HepG2 (cell line): ENCODE measurements around the gene CHIC2. TPM values are rescaled to one million over a fixed set of nuclear protein-coding genes. Genes with fewer than 3 reads are reported as not detected.

Experiments used
- ADNP ChIP-seq: sonication (generic); formaldehyde crosslinking; IDR thresholded peaks from 2 replicates; pipeline ENCODE4 v1.4.0; 2020; ENCODE audit warnings: missing genetic modification reagents
- CHD2 ChIP-seq: IDR thresholded peaks from 2 replicates; pipeline ENCODE4 v1.6.1; 2011; ENCODE audit warnings: low read depth, low read length, improper control_type of control experiment
- ELF1 ChIP-seq: sonication (generic); formaldehyde crosslinking; IDR thresholded peaks from 2 replicates; pipeline ENCODE4 v1.4.0; 2020; ENCODE audit warnings: missing genetic modification reagents
- HES4 ChIP-seq: sonication (generic); formaldehyde crosslinking; IDR thresholded peaks from 2 replicates; pipeline ENCODE4 v1.9.0; 2021; ENCODE audit warnings: mild to moderate bottlenecking, missing genetic modification reagents, borderline replicate concordance
- HOXA7 ChIP-seq: sonication (generic); formaldehyde crosslinking; IDR thresholded peaks from 2 replicates; pipeline ENCODE4 v1.8.1; 2022; ENCODE audit warnings: mild to moderate bottlenecking, missing genetic modification reagents, moderate library complexity
- KDM5B ChIP-seq: sonication (generic); formaldehyde crosslinking; IDR thresholded peaks from 2 replicates; pipeline ENCODE4 v1.4.0; 2020; ENCODE audit warnings: missing genetic modification reagents, mild to moderate bottlenecking, borderline replicate concordance
- MEIS2 ChIP-seq: sonication (generic); formaldehyde crosslinking; IDR thresholded peaks from 2 replicates; pipeline ENCODE4 v1.9.0; 2021; ENCODE audit warnings: mild to moderate bottlenecking, missing genetic modification reagents
- MIER3 ChIP-seq: IDR thresholded peaks from 2 replicates; pipeline ENCODE4 v1.6.1; 2016; ENCODE audit warnings: missing compliant biosample characterization, borderline replicate concordance
- SOX5 ChIP-seq: IDR thresholded peaks from 2 replicates; pipeline ENCODE4 v1.6.1; 2016; ENCODE audit warnings: borderline replicate concordance
- ZNF17 ChIP-seq: sonication (generic); formaldehyde crosslinking; IDR thresholded peaks from 2 replicates; pipeline ENCODE4 v1.5.0; 2020; ENCODE audit warnings: mild to moderate bottlenecking, missing genetic modification reagents
- ZNF224 ChIP-seq: sonication (generic); formaldehyde crosslinking; IDR thresholded peaks from 2 replicates; pipeline ENCODE4 v1.5.0; 2020; ENCODE audit warnings: mild to moderate bottlenecking, missing genetic modification reagents
- ZNF296 ChIP-seq: sonication (generic); formaldehyde crosslinking; conservative IDR thresholded peaks from 2 replicates; pipeline ENCODE4 v1.5.0; 2020; ENCODE audit warnings: mild to moderate bottlenecking, missing genetic modification reagents
- ZNF784 ChIP-seq: sonication (generic); formaldehyde crosslinking; IDR thresholded peaks from 2 replicates; pipeline ENCODE4 v1.5.1; 2020; ENCODE audit warnings: missing genetic modification reagents, mild to moderate bottlenecking, borderline replicate concordance
- polyA plus RNA-seq, 8 experiments: library from polyadenylated mRNA; depleted of rRNA in 3 of 8; stranded (reverse) in 7 of 8; unstranded in 1 of 8; fragments of >200 nt; fragmentation: Illumina TruSeq in 4 of 8; extraction: Trizol in 4 of 8; gene quantifications; 2 replicates each; pipeline versions ENCODE4 v1.2.1 to v1.2.3, GENCODE V29; 2011 to 2016; ENCODE audit warnings: low read depth in 4 of 8, missing spikeins in 1 of 8, mixed read lengths in 1 of 8; ENCODE audit not compliant: insufficient read depth in 1 of 8
- total RNA-seq, 5 experiments: library from RNA; depleted of rRNA; stranded (reverse); fragments of >200 nt; fragmentation: Illumina TruSeq; extraction: Trizol; gene quantifications; 2 replicates each; pipeline ENCODE4 v1.2.3, GENCODE V29; 2016; ENCODE audit warnings: low read depth in 1 of 5
- TF ChIP-seq, protein P1 (sequence below): IDR thresholded peaks from 2 replicates; pipeline ENCODE4 v1.6.1; 2016
- TF ChIP-seq, protein P2 (sequence below): sonication (generic); formaldehyde crosslinking; IDR thresholded peaks from 2 replicates; pipeline ENCODE4 v1.9.0; 2022; ENCODE audit warnings: low read depth, missing genetic modification reagents
- TF ChIP-seq, protein P3 (sequence below): sonication (generic); formaldehyde crosslinking; IDR thresholded peaks from 2 replicates; pipeline ENCODE4 v1.8.1; 2023; ENCODE audit warnings: mild to moderate bottlenecking, missing genetic modification reagents

CHIC2 gene
- total and polyA plus RNA-seq, 2 of the 13 experiments (the other 11 are each of a cell fraction or from before 2014, with no cell fraction given): 10.0 to 17.2 TPM

DNA sequence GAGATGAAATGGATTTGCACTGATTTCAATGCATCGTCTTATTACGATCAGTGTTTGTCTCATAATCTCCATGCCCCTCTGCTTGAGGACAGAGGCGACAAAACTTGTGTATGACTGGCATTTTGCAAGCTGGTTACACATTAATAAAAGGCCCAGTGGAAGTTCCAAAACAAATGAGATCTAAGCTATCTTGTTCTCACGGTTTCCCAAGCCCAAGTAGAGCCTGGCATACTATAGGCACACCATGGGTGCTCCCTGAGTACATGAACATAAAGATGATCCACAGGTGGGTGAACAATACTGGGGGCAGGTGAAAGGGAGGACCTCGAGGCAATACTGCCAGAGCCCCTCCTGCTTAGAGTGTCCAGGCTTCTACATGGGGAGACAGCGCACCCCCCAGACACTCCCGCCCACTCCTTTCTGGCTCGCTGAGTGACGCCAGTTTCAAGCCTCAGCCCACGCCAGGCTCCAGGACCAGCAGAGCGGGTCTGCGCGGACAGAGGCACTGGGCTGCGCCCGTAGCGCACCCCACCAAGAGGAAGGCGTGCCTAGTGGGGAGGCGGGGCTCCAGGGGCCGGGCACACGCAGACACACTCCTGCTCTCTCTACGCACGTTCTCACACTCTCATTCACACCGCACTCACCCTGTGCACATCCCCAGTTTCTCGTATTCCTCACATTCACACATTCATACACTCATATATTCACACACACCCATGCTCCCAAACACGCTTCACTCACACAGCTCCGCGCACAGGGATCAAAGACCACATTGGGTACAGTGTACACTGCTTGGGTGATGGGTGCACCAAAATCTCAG lies 26.6 kb upstream of the CHIC2 start (continued):
- TF ChIP-seq, protein P1, sequence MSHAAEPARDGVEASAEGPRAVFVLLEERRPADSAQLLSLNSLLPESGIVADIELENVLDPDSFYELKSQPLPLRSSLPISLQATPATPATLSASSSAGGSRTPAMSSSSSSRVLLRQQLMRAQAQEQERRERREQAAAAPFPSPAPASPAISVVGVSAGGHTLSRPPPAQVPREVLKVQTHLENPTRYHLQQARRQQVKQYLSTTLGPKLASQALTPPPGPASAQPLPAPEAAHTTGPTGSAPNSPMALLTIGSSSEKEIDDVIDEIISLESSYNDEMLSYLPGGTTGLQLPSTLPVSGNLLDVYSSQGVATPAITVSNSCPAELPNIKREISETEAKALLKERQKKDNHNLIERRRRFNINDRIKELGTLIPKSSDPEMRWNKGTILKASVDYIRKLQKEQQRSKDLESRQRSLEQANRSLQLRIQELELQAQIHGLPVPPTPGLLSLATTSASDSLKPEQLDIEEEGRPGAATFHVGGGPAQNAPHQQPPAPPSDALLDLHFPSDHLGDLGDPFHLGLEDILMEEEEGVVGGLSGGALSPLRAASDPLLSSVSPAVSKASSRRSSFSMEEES: no peak
- TF ChIP-seq ZNF224 (CRISPR knock-in tag) (0 out of 2 replicates have a peak, but pooled peaks have one; percentile 20), ZNF17 (no peak), SOX5 (CRISPR knock-in tag) (no peak; the same call in 1 of the 2 replicates), ZNF784 (CRISPR knock-in tag) (peak; percentile 63; the same call in 1 of the 2 replicates), MIER3 (CRISPR knock-in tag) (no peak), ADNP (CRISPR knock-in tag) (no peak), ELF1 (no peak), CHD2 (no peak), MEIS2 (CRISPR knock-in tag) (no peak), HOXA7 (CRISPR knock-in tag) (0 out of 2 replicates have a peak, but pooled peaks have one; percentile 21), KDM5B (CRISPR knock-in tag) (no peak), HES4 (CRISPR knock-in tag) (0 out of 2 replicates have a peak, but pooled peaks have one; percentile 34), ZNF296 (CRISPR knock-in tag) (no peak)
- TF ChIP-seq, protein P2, sequence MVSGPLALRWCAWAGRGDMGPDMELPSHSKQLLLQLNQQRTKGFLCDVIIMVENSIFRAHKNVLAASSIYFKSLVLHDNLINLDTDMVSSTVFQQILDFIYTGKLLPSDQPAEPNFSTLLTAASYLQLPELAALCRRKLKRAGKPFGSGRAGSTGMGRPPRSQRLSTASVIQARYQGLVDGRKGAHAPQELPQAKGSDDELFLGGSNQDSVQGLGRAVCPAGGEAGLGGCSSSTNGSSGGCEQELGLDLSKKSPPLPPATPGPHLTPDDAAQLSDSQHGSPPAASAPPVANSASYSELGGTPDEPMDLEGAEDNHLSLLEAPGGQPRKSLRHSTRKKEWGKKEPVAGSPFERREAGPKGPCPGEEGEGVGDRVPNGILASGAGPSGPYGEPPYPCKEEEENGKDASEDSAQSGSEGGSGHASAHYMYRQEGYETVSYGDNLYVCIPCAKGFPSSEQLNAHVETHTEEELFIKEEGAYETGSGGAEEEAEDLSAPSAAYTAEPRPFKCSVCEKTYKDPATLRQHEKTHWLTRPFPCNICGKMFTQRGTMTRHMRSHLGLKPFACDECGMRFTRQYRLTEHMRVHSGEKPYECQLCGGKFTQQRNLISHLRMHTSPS (CRISPR knock-in tag): peak; percentile 10; the same call in 1 of the 2 replicates
- TF ChIP-seq, protein P3, sequence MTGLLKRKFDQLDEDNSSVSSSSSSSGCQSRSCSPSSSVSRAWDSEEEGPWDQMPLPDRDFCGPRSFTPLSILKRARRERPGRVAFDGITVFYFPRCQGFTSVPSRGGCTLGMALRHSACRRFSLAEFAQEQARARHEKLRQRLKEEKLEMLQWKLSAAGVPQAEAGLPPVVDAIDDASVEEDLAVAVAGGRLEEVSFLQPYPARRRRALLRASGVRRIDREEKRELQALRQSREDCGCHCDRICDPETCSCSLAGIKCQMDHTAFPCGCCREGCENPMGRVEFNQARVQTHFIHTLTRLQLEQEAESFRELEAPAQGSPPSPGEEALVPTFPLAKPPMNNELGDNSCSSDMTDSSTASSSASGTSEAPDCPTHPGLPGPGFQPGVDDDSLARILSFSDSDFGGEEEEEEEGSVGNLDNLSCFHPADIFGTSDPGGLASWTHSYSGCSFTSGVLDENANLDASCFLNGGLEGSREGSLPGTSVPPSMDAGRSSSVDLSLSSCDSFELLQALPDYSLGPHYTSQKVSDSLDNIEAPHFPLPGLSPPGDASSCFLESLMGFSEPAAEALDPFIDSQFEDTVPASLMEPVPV (CRISPR knock-in tag): 0 out of 2 replicates have a peak, but pooled peaks have one; percentile 28
